Sigmoid colon (tissue), 7 donors: ENCODE measurements around the gene KCTD17. TPM values are rescaled to one million over a fixed set of nuclear protein-coding genes. Genes with fewer than 3 reads are reported as not detected.

Source experiments
- DNase-seq: peaks from one replicate; pipeline ENCODE4 v3.0.0-alpha.2; 2019
- H3K27ac ChIP-seq, 4 donors: fragments of 200-600 bp; sonication (generic); one replicate each; pipeline ENCODE4 v1.5.1; 2016 to 2019; ENCODE audit warnings: mild to moderate bottlenecking in 1 of 4
- H3K27me3 ChIP-seq, 3 donors: fragments of 200-600 bp; sonication (generic); one replicate each; pipeline ENCODE4 v1.5.1; 2019; ENCODE audit warnings: mild to moderate bottlenecking in 1 of 3
- H3K36me3 ChIP-seq, 4 donors: fragments of 200-600 bp; sonication (generic); one replicate each; pipeline ENCODE4 v1.5.1; 2016 to 2019
- H3K4me1 ChIP-seq, 4 donors: fragments of 200-600 bp; sonication (generic); one replicate each; pipeline ENCODE4 v1.5.1; 2017 to 2019
- H3K4me3 ChIP-seq, 4 donors: fragments of 200-600 bp; sonication (generic); one replicate each; pipeline ENCODE4 v1.5.1; 2017 to 2019; ENCODE audit warnings: mild to moderate bottlenecking in 2 of 4, moderate library complexity in 1 of 4
- H3K9me3 ChIP-seq, 4 donors: fragments of 200-600 bp in 3 of 4; sonication (generic) in 3 of 4; one replicate each; pipeline versions ENCODE4 v1.5.1 to v1.6.1; 2013 to 2019
- CTCF ChIP-seq, 4 experiments: fragments of 450-650 bp in 3 of 4; fragments of 200-600 bp in 1 of 4; IDR thresholded peaks; one replicate each; pipeline ENCODE4 v1.5.1; 2016 to 2019; ENCODE audit warnings: antibody characterized with exemption in 4 of 4, mild to moderate bottlenecking in 3 of 4, moderate library complexity in 2 of 4
- EP300 ChIP-seq, 4 donors: sonication (generic); formaldehyde crosslinking; IDR thresholded peaks; one replicate each; pipeline ENCODE4 v1.6.1; 2017; ENCODE audit warnings: antibody characterized with exemption in 4 of 4
- POLR2A ChIP-seq, 2 donors: fragments of 450-650 bp; IDR thresholded peaks; one replicate each; pipeline ENCODE4 v1.6.1; 2016; ENCODE audit warnings: antibody characterized with exemption in 2 of 2, mild to moderate bottlenecking in 2 of 2, moderate library complexity in 2 of 2
- POLR2AphosphoS5 ChIP-seq, 4 donors: sonication (generic); formaldehyde crosslinking; IDR thresholded peaks; one replicate each; pipeline ENCODE4 v1.6.1; 2017; ENCODE audit warnings: antibody characterized with exemption in 4 of 4
- WGBS, 2 donors: extraction: QIAGEN DNeasy Blood & Tissue Kit; methylation state at CpG; one replicate each; pipeline ENCODE4 v1.1.7; 2013; 5-methylcytosine and 5-hydroxymethylcytosine counted together
- intact Hi-C: fragments of 100-400 bp; cut with DNase I; formaldehyde crosslinking; loops from one replicate; pipeline ENCODE4 v1.15.1; 2023
- polyA plus RNA-seq, 3 donors: library from polyadenylated mRNA; stranded (reverse); fragments of 200-250 nt; gene quantifications; one replicate each; pipeline ENCODE4 v1.2.3, GENCODE V29; 2013
- small RNA-seq, 3 donors: library from RNA; depleted of rRNA; stranded (forward); fragments of <200 nt; gene quantifications; one replicate each; pipeline ENCODE3, GENCODE V24; 2016
- total RNA-seq, 4 donors: library from RNA; depleted of rRNA; stranded (reverse); fragments of >200 nt; gene quantifications; one replicate each; pipeline ENCODE4 v1.1.0, GENCODE V29; 2016
- donor health status: healthy with polysubstance abuse.
- donor health status: Bipolar disorder and iron deficiency.
- donor health status: healthy.

KCTD17 gene
- total and polyA plus RNA-seq, 7 donors = 17.8 to 55.5 (median 30.1) TPM

GRCh38 chr22:37109242-37109917, 57.8 kb downstream of the KCTD17 start, which contains the start of gene TMPRSS6:
Gene TMPRSS6 (minus strand): TSS chr22:37109713. CDS start chr22:37103417, 6,296 bp downstream.
- intact Hi-C loops = no loop called here
- H3K4me3 ChIP-seq = no peak within 1 kb of the TSS
- TF ChIP-seq POLR2AphosphoS5 (IDR thresholded peaks at IDR 0.05) = no peak
- no peak for TF ChIP-seq CTCF (IDR thresholded peaks at IDR 0.05)
- no peak for TF ChIP-seq EP300 (IDR thresholded peaks at IDR 0.05)
- TF ChIP-seq POLR2A (IDR thresholded peaks at IDR 0.05) = no peak
- H3K9me3 ChIP-seq = no peaks in the 10 kb centered on the region
- H3K27me3 ChIP-seq = peaks cover 0 to 23% (median 10%) of the 10 kb centered on the region in 3 donors
- H3K4me1 ChIP-seq = no peaks in the 10 kb centered on the region
- WGBS, 2 donors = 40 to 69% methylated on average over 13 of the region's 13 CpGs
- no peaks in the 10 kb centered on the region for H3K36me3 ChIP-seq
- H3K27ac ChIP-seq = no peak within 1 kb of the TSS
- no peak for DNase-seq

- no peak for DNase-seq
- H3K27ac ChIP-seq = no peak overlapping the region
- no peaks in the 10 kb centered on the region for H3K36me3 ChIP-seq
- H3K4me1 ChIP-seq = no peaks in the 10 kb centered on the region
- TF ChIP-seq POLR2AphosphoS5 (IDR thresholded peaks at IDR 0.05) (no peak), CTCF (IDR thresholded peaks at IDR 0.05) (no peak), EP300 (IDR thresholded peaks at IDR 0.05) (no peak), POLR2A (IDR thresholded peaks at IDR 0.05) (no peak)
- intact Hi-C loops = no loop called here
- no peak overlapping the region for H3K4me3 ChIP-seq
- peaks cover 0 to 13% (median 10%) of the 10 kb centered on the region in 3 donors for H3K27me3 ChIP-seq
- no peaks in the 10 kb centered on the region for H3K9me3 ChIP-seq
- WGBS, 2 donors = 91 to 93% methylated on average over 13 of the region's 13 CpGs
Observed at GRCh38 chr22:37111156-37111717, 59.7 kb downstream of the KCTD17 start.

GRCh38 chr22:37112084-37112728, 60.7 kb downstream of the KCTD17 start:
- H3K4me1 ChIP-seq = no peaks in the 10 kb centered on the region
- H3K27me3 ChIP-seq = peaks cover 0 to 10% (median 8%) of the 10 kb centered on the region in 3 donors
- WGBS, 2 donors = 77 to 79% methylated on average over 12 of the region's 12 CpGs
- no peaks in the 10 kb centered on the region for H3K9me3 ChIP-seq
- intact Hi-C loops = no loop called here
- TF ChIP-seq POLR2AphosphoS5 (IDR thresholded peaks at IDR 0.05) = no peak
- TF ChIP-seq CTCF (IDR thresholded peaks at IDR 0.05) = no peak
- TF ChIP-seq EP300 (IDR thresholded peaks at IDR 0.05) = no peak
- TF ChIP-seq POLR2A (IDR thresholded peaks at IDR 0.05) = no peak
- no peaks in the 10 kb centered on the region for H3K36me3 ChIP-seq
- no peak overlapping the region for H3K4me3 ChIP-seq
- DNase-seq = no peak
- H3K27ac ChIP-seq = no peak overlapping the region

Small RNA genes lying within 50 kb of the gene (small RNA-seq; reads per million reads assigned to genes)
- gene RF00019 = 0 reads per million in 3 donors

Other genes starting within 250 kb of the KCTD17 start
- not detected for gene PVALB, start 234.7 kb upstream of the KCTD17 start, total RNA-seq
- not detected for gene PVALB, start 234.7 kb upstream of the KCTD17 start, polyA plus RNA-seq
- gene NCF4, start 190.7 kb upstream of the KCTD17 start, total RNA-seq = 10 to 100 TPM; 13.5 to 19.3 (median 14.8) TPM
- gene NCF4, start 190.7 kb upstream of the KCTD17 start, polyA plus RNA-seq = 10 to 100 TPM; 25.2 to 35.8 (median 28.0) TPM
- gene CSF2RB, start 138.1 kb upstream of the KCTD17 start, total RNA-seq = 1 to 10 TPM; 3.0 to 5.0 (median 3.9) TPM
- 10 to 100 TPM in 1 of 3 donors, 1 to 10 TPM in 1, under 1 TPM in 1; 0.60 to 11.4 (median 3.7) TPM for gene CSF2RB, start 138.1 kb upstream of the KCTD17 start, polyA plus RNA-seq
- gene TST, start 32.3 kb upstream of the KCTD17 start, total RNA-seq = 10 to 100 TPM; 29.1 to 31.4 (median 30.3) TPM
- gene TST, start 32.3 kb upstream of the KCTD17 start, polyA plus RNA-seq = 1,000 to 10,000 TPM in 1 of 3 donors, 100 to 1,000 TPM in 2; 390 to 1,038 (median 663) TPM
- gene MPST, start 32.0 kb upstream of the KCTD17 start, total RNA-seq = 100 to 1,000 TPM in 3 of 4 donors, 10 to 100 TPM in 1; 94.2 to 143 (median 111) TPM
- 100 to 1,000 TPM; 241 to 340 (median 304) TPM for gene MPST, start 32.0 kb upstream of the KCTD17 start, polyA plus RNA-seq
- not detected for gene TMPRSS6, start 58.0 kb downstream of the KCTD17 start, total RNA-seq
- 1 to 10 TPM in 1 of 3 donors, under 1 TPM in 1, not detected in 1; 0.79 to 1.8 TPM for gene TMPRSS6, start 58.0 kb downstream of the KCTD17 start, polyA plus RNA-seq
- gene IL2RB, start 98.2 kb downstream of the KCTD17 start, total RNA-seq = under 1 TPM in 3 of 4 donors, not detected in 1; under 0.01 to 0.33 (median 0.14) TPM
- 1 to 10 TPM in 1 of 3 donors, under 1 TPM in 2; under 0.01 to 9.7 (median 0.46) TPM for gene IL2RB, start 98.2 kb downstream of the KCTD17 start, polyA plus RNA-seq
- gene C1QTNF6, start 136.5 kb downstream of the KCTD17 start, total RNA-seq = 1 to 10 TPM; 1.1 to 5.5 (median 1.6) TPM
- gene C1QTNF6, start 136.5 kb downstream of the KCTD17 start, polyA plus RNA-seq = 10 to 100 TPM in 1 of 3 donors, 1 to 10 TPM in 2; 1.8 to 12.1 (median 1.8) TPM
- under 1 TPM in 1 of 4 donors, not detected in 3; 0.36 TPM for gene SSTR3, start 160.7 kb downstream of the KCTD17 start, total RNA-seq
- gene SSTR3, start 160.7 kb downstream of the KCTD17 start, polyA plus RNA-seq = 1 to 10 TPM in 1 of 3 donors, not detected in 2; 1.7 TPM
- 1 to 10 TPM; 3.0 to 8.0 (median 5.0) TPM for gene RAC2, start 192.5 kb downstream of the KCTD17 start, total RNA-seq
- 100 to 1,000 TPM in 1 of 3 donors, 10 to 100 TPM in 2; 14.8 to 138 (median 17.4) TPM for gene RAC2, start 192.5 kb downstream of the KCTD17 start, polyA plus RNA-seq
- 10 to 100 TPM in 1 of 4 donors, 1 to 10 TPM in 3; 6.1 to 22.0 (median 8.0) TPM for gene CYTH4, start 230.8 kb downstream of the KCTD17 start, total RNA-seq
- 10 to 100 TPM in 1 of 3 donors, 1 to 10 TPM in 2; 4.2 to 18.8 (median 5.1) TPM for gene CYTH4, start 230.8 kb downstream of the KCTD17 start, polyA plus RNA-seq